HL-60 (cell line): Measurements from ENCODE around the gene TMEM258.

Experiments used
- DNase-seq, 2 experiments: peaks; one replicate each; pipeline ENCODE4 v3.0.0-alpha.2; 2010 to 2020; ENCODE audit warnings: low read depth in 1 of 2, low spot score in 1 of 2
- H3K27ac ChIP-seq: fragments of 250-450 bp; sonication (Bioruptor Pico); replicated peaks from 2 replicates; pipeline ENCODE4 v1.5.1; 2020; ENCODE audit warnings: mild to moderate bottlenecking, moderate library complexity
- H3K27me3 ChIP-seq: fragments of 250-450 bp; sonication (Bioruptor Pico); 2 replicates; pipeline ENCODE4 v1.5.1; 2021; ENCODE audit warnings: mild to moderate bottlenecking, moderate library complexity; ENCODE audit not compliant: insufficient read depth, poor library complexity, severe bottlenecking
- H3K4me3 ChIP-seq: replicated peaks from 2 replicates; pipeline ENCODE4 v1.5.1; 2011; ENCODE audit warnings: mild to moderate bottlenecking, control low read depth, low read length; ENCODE audit not compliant: insufficient read depth
- GABPA ChIP-seq: IDR thresholded peaks from 2 replicates; pipeline ENCODE4 v1.6.1; 2012; ENCODE audit warnings: low read depth
- POLR2AphosphoS5 ChIP-seq: IDR thresholded peaks from 2 replicates; pipeline ENCODE4 v1.6.1; 2012; ENCODE audit warnings: low read depth
- REST ChIP-seq: IDR thresholded peaks from 2 replicates; pipeline ENCODE4 v1.6.1; 2012; ENCODE audit warnings: low read depth; ENCODE audit not compliant: insufficient replicate concordance
- SPI1 ChIP-seq: IDR thresholded peaks from 2 replicates; pipeline ENCODE4 v1.6.1; 2012; ENCODE audit warnings: low read depth, mild to moderate bottlenecking, borderline replicate concordance
- TF ChIP-seq, protein P1 (sequence below): IDR thresholded peaks from one replicate; pipeline ENCODE4 v1.5.1; 2011; ENCODE audit warnings: low read length, control low read depth, inconsistent platforms; ENCODE audit not compliant: insufficient read depth

TMEM258 gene

DNA sequence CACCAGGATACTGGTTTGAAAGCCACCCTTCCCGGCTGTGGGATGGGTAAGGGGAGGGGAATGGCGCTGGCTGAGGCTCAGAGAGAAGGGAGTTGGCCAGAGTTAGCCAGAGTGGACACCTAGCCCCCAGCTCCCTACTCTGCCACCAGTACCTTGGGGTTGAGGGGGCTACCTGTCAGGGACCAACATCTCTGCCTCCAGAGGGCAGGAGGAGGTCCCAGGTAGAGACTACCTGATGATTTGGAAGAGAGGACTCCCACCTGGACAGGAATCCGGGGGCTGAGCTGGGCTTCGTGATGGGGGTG, 36.3 kb downstream of the TMEM258 start:
- no peak for DNase-seq
- no peak for TF ChIP-seq SPI1
- TF ChIP-seq, protein P1, sequence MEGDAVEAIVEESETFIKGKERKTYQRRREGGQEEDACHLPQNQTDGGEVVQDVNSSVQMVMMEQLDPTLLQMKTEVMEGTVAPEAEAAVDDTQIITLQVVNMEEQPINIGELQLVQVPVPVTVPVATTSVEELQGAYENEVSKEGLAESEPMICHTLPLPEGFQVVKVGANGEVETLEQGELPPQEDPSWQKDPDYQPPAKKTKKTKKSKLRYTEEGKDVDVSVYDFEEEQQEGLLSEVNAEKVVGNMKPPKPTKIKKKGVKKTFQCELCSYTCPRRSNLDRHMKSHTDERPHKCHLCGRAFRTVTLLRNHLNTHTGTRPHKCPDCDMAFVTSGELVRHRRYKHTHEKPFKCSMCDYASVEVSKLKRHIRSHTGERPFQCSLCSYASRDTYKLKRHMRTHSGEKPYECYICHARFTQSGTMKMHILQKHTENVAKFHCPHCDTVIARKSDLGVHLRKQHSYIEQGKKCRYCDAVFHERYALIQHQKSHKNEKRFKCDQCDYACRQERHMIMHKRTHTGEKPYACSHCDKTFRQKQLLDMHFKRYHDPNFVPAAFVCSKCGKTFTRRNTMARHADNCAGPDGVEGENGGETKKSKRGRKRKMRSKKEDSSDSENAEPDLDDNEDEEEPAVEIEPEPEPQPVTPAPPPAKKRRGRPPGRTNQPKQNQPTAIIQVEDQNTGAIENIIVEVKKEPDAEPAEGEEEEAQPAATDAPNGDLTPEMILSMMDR, result no peak
- TF ChIP-seq REST, result no peak
- no peak for TF ChIP-seq POLR2AphosphoS5
- no peak for TF ChIP-seq GABPA
- Histone ChIP-seq H3K4me3 (no peak overlapping the region), H3K27me3 (peaks cover 20% of the 10 kb centered on the region), H3K27ac (no peak overlapping the region)

- peaks cover 25% of the 10 kb centered on the region for H3K27me3 ChIP-seq
Measured at GRCh38 chr11:61754534-61755482, 37.6 kb downstream of the TMEM258 start.

DNA sequence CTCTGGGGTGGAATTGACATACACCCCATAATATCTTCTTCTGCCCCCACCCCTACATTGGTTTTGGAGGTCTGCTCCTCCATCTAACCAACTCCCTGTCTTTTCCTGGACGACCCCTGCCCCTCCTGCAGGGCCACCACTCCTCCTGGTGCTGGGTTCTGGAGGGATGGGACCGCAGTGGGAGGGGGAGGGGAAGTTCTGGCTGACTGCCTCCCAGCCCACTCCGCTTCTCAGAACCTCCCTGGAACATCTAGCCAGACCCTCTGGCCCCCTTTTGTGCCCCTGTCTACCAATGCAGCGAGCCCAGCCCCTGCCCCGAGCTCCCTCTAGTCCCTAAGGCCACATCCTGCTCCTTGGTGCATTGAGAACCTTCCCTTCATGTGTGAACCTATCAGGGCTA, 38.7 kb downstream of the TMEM258 start:
- H3K4me3 ChIP-seq, result no peak overlapping the region
- peaks cover 25% of the 10 kb centered on the region for H3K27me3 ChIP-seq
- no peak overlapping the region for H3K27ac ChIP-seq
- TF ChIP-seq POLR2AphosphoS5 (no peak), GABPA (no peak), REST (no peak), SPI1 (no peak)
- TF ChIP-seq, protein P1, result no peak
- DNase-seq, result no peak

More at GRCh38 chr11:61754534-61755482, 37.6 kb downstream of the TMEM258 start:
- no peak for TF ChIP-seq GABPA
- no peak for TF ChIP-seq POLR2AphosphoS5
- TF ChIP-seq, protein P1, result no peak
- TF ChIP-seq REST, result no peak
- DNase-seq, result no peak
- no peak overlapping the region for H3K27ac ChIP-seq
- no peak overlapping the region for H3K4me3 ChIP-seq
